HEK293T (cell line): ENCODE measurements around the gene DLG1.

Experiments
- ARNT ChIP-seq: fragments of 450-650 bp; IDR thresholded peaks from 2 replicates; pipeline ENCODE4 v1.6.1; 2017; ENCODE audit warnings: mild to moderate bottlenecking
- BHLHE40 ChIP-seq: fragments of 450-650 bp; IDR thresholded peaks from 2 replicates; pipeline ENCODE4 v1.6.1; 2016; ENCODE audit warnings: mild to moderate bottlenecking, moderate library complexity, borderline replicate concordance
- ELF4 ChIP-seq: fragments of 450-650 bp; IDR thresholded peaks from 2 replicates; pipeline ENCODE4 v1.6.1; 2017; ENCODE audit warnings: antibody characterized with exemption
- FOXA1 ChIP-seq: fragments of 450-650 bp; IDR thresholded peaks from 2 replicates; pipeline ENCODE4 v1.6.1; 2016; ENCODE audit warnings: mild to moderate bottlenecking
- FOXK2 ChIP-seq: fragments of 450-650 bp; IDR thresholded peaks from 2 replicates; pipeline ENCODE4 v1.6.1; 2016; ENCODE audit warnings: mild to moderate bottlenecking
- FOXM1 ChIP-seq: fragments of 450-650 bp; IDR thresholded peaks from 2 replicates; pipeline ENCODE4 v1.6.1; 2017; ENCODE audit warnings: mild to moderate bottlenecking, borderline replicate concordance
- NFRKB ChIP-seq: fragments of 450-650 bp; IDR thresholded peaks from 2 replicates; pipeline ENCODE4 v1.6.1; 2016; ENCODE audit warnings: mild to moderate bottlenecking, moderate library complexity
- SP1 ChIP-seq: fragments of 450-650 bp; IDR thresholded peaks from 2 replicates; pipeline ENCODE4 v1.6.1; 2017
- TARDBP ChIP-seq: fragments of 450-650 bp; IDR thresholded peaks from 2 replicates; pipeline ENCODE4 v1.6.1; 2016
- TF ChIP-seq, protein P1 (sequence below): fragments of 450-650 bp; IDR thresholded peaks from 2 replicates; pipeline ENCODE4 v1.6.1; 2016

DNA sequence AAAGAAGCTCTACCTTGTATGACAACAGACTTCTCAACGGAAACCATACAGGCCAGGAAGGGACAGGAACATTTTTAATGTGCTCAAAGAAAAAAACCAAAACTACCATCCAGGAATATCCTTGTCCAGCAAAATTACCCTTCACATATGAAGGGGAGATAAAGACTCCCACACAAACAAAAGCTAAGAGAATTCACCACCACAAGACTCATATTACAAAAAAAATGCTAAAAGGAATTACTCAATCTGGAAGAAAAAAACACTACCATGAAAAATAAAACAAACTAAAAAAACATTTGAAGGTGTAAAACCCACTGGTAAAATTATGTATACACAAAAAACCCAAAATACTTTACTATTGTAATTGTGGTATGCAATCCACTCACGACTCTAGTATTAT is 57.2 kb downstream of the DLG1 start:
- TF ChIP-seq FOXA1 = no peak
- no peak for TF ChIP-seq ARNT
- TF ChIP-seq SP1 = no peak
- no peak for TF ChIP-seq FOXK2
- no peak for TF ChIP-seq NFRKB
- no peak for TF ChIP-seq ELF4
- TF ChIP-seq, protein P1, sequence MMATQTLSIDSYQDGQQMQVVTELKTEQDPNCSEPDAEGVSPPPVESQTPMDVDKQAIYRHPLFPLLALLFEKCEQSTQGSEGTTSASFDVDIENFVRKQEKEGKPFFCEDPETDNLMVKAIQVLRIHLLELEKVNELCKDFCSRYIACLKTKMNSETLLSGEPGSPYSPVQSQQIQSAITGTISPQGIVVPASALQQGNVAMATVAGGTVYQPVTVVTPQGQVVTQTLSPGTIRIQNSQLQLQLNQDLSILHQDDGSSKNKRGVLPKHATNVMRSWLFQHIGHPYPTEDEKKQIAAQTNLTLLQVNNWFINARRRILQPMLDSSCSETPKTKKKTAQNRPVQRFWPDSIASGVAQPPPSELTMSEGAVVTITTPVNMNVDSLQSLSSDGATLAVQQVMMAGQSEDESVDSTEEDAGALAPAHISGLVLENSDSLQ = no peak
- TF ChIP-seq TARDBP = no peak
- TF ChIP-seq BHLHE40 = no peak
- TF ChIP-seq FOXM1 = no peak
